ENCODE measurements around the gene TMED10. TPM values are rescaled to one million over a fixed set of nuclear protein-coding genes. Genes with fewer than 3 reads are reported as not detected.

Gene TMED10
- total and polyA plus RNA-seq, 2 donors (not counting 3 experiments of a cell fraction or from before 2014, with no cell fraction given) = 338 to 342 TPM

GRCh38 chr14:75221797-75222196, 45.4 kb upstream of the TMED10 start:
- no peaks in the 10 kb centered on the region for H3K27me3 ChIP-seq (ENCODE audit: control insufficient read depth in 2 of 2, insufficient read depth in 2 of 2, low read length in 2 of 2)
- dilution Hi-C loops (cut with MboI; ENCODE audit: extremely low pct_ligation_motif_present, low sequenced_read_pairs) (no loop called here), intact Hi-C loops (cut with micrococcal nuclease) (loop anchor here (1.0 to 2.0 kb wide), 6 partner anchors 13 to 94 kb away; partner anchors contain the start of genes NEK9 and TMED10)
- H3K9ac ChIP-seq (replicated peaks; ENCODE audit: extremely low read depth, insufficient read depth, low read length) = peak overlapping the region; percentile 69
- no peaks in the 10 kb centered on the region for H3K9me1 ChIP-seq (replicated peaks; ENCODE audit: control insufficient read depth, extremely low read depth, insufficient read depth, low read length)
- peak; percentile 29 for DNase-seq (ENCODE audit: low read depth, low spot score)
- no peaks in the 10 kb centered on the region for H4K20me1 ChIP-seq (replicated peaks; ENCODE audit: control insufficient read depth, extremely low read depth, insufficient read depth, low read length)
- H3K4me3 ChIP-seq (replicated peaks in 1 of 3; ENCODE audit: insufficient read depth in 1 of 3, low read depth in 1 of 3, low read length in 3 of 3) = no peak overlapping the region
- BruUV-seq (replicated peaks) = TSS peak; percentile 95
- no peak for TF ChIP-seq GATA2 (IDR thresholded peaks at IDR 0.05; ENCODE audit: insufficient read depth, insufficient read length, low read depth, low read length)
- TF ChIP-seq JUN (IDR thresholded peaks at IDR 0.05; ENCODE audit: borderline replicate concordance, insufficient read depth, insufficient read length, low read depth) = no peak
- TF ChIP-seq MYC (IDR thresholded peaks at IDR 0.05; ENCODE audit: low read depth, low read length) = no peak
- no peak for TF ChIP-seq POLR2AphosphoS5 (IDR thresholded peaks at IDR 0.05; ENCODE audit: insufficient read depth, low read depth, low read length)
- no peak for TF ChIP-seq CTCF (IDR thresholded peaks at IDR 0.05; ENCODE audit: extremely low read depth in 1 of 2, insufficient read depth in 1 of 2, low read depth in 1 of 2, low read length in 2 of 2)
- TF ChIP-seq EZH2 (IDR thresholded peaks at IDR 0.05; ENCODE audit: borderline replicate concordance, low read depth, low read length, severe bottlenecking) = no peak
- no peak for TF ChIP-seq POLR2A (IDR thresholded peaks at IDR 0.05; ENCODE audit: low read depth, low read length)
- TF ChIP-seq FOS (IDR thresholded peaks at IDR 0.05; ENCODE audit: borderline replicate concordance, insufficient read depth, low read length) = no peak
- TF ChIP-seq MAX (IDR thresholded peaks at IDR 0.05; ENCODE audit: insufficient read depth, insufficient read length) = no peak
- H3K4me1 ChIP-seq (ENCODE audit: control insufficient read depth, extremely low read depth, insufficient read depth, low read length) = peaks cover 13% of the 10 kb centered on the region
- H2AFZ ChIP-seq (ENCODE audit: low read depth, low read length) = peak overlapping the region; percentile 29
- POLR2A ChIA-PET = no interaction called here
- no peaks in the 10 kb centered on the region for H3K36me3 ChIP-seq (ENCODE audit: control insufficient read depth in 2 of 2, extremely low read depth in 1 of 2, insufficient read depth in 2 of 2, low read length in 2 of 2)
- peak overlapping the region; percentile 95 for H3K27ac ChIP-seq (ENCODE audit: insufficient read depth, low read depth, low read length)
- peak overlapping the region; percentile 16 for H3K4me2 ChIP-seq (ENCODE audit: insufficient read depth, low read length)
- peak; percentile 18 for FAIRE-seq
- no peaks in the 10 kb centered on the region for H3K79me2 ChIP-seq (ENCODE audit: control insufficient read depth, insufficient read depth, low read length)
- H3K9me3 ChIP-seq (replicated peaks; ENCODE audit: control insufficient read depth, insufficient read depth, low read length) = no peaks in the 10 kb centered on the region
- CTCF ChIA-PET = interaction anchor here (0.7 to 1.8 kb wide), 3 partner anchors 13 to 37 kb away, joined by 3 to 7 read pairs (median 4); no protein-coding TSS in a partner anchor
